ENCODE measurements around the gene CH25H. TPM values are rescaled to one million over a fixed set of nuclear protein-coding genes. Genes with fewer than 3 reads are reported as not detected.

CH25H gene
- total RNA-seq, 1 donor: 2.2 TPM

GRCh38 chr10:89219513-89220218, 12.5 kb upstream of the CH25H start:
- TF ChIP-seq CTCF (IDR thresholded peaks at IDR 0.05; ENCODE audit: insufficient read depth, low read length): no peak
- no peak for DNase-seq (ENCODE audit: low read depth)

DNA sequence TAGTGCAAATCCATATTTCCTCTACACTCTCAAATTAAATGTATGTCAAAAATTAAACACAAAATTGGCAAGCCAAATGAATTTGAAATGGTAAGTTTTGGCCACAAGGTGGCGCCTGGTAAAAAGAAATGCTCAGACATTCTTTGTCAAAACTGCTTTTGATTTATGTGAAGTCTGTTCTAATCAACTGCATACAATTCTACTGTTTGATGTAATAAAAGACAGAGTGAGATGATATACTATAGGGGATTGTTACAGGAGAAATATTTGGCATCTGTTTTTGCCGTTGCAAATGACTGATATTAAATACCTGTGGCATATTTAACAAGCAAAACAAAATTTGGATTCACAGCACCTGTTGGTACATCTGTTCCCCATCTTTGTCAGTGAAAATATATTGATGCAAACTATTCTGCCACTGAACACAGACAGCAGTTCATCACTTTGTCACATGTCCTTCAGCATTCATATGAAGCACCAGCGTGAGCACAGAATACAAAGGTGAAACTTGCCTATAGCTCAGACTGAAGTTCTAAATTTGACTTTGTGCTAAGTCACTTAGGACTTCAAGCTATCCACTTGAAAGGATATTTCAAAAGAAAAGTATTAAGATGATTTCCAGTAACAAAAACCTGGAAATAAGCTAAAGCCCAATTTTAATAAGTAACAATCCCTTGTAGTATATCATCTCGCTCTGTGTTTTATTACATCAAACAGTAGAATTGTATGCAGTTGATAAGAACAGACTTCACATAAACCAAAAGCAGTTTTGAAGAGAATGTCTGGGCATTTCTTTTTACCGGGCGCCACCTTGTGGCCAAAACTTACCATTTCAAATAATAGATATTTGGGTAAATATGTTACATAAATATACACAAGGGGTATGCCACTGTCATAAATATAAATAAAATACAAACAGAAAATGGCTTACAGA, 10.2 kb upstream of the CH25H start:
- H3K4me3 ChIP-seq (ENCODE audit: low read depth, low read length): no peak overlapping the region
- DNase-seq (ENCODE audit: low read depth): peak; percentile 83
- TF ChIP-seq CTCF (IDR thresholded peaks at IDR 0.05; ENCODE audit: insufficient read depth, low read length): peak; percentile 60

More at GRCh38 chr10:89219513-89220218, 12.5 kb upstream of the CH25H start:
- no peak overlapping the region for H3K4me3 ChIP-seq (ENCODE audit: low read depth, low read length)

DNA sequence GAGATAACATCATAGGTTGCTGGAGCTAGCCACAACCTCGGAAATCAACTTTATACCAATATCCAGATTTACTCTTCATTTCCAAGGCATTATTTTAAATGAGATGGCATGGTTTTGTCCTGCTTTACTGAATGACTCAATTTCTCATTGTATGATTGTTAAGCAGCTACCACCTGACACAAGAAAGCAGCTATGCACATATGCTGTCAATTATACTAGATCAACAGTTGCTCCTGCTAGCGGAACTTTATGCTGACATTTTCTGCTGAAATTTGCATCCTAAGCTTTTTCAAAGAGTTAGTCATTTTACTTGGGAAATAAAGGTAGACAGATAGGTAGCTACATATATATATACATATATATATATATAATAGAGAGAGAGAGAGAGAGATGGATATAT, 8.9 kb upstream of the CH25H start:
- TF ChIP-seq CTCF (IDR thresholded peaks at IDR 0.05; ENCODE audit: insufficient read depth, low read length): no peak
- no peak for DNase-seq (ENCODE audit: low read depth)
- H3K4me3 ChIP-seq (ENCODE audit: low read depth, low read length): no peak overlapping the region

DNA sequence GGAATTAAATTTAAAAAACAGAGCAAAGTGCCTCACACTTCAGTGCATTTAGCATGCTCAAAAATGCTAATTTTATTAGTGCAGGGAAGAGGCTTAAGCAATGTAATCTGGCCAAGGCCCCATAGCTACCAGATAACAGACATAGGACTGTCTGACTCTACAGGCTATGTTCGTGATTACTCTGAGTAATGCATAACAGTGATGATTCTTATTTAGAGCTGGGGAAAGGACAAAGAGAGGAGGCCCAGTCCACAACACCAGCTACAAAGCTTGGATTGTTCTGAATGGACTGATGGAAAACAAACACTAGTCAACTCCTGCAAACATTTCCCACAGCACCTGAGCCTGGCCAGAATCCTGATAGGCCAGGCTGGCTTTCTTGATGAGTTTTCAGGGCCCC, 8.4 kb upstream of the CH25H start:
- TF ChIP-seq CTCF (IDR thresholded peaks at IDR 0.05; ENCODE audit: insufficient read depth, low read length): no peak
- H3K4me3 ChIP-seq (ENCODE audit: low read depth, low read length): no peak overlapping the region
- DNase-seq (ENCODE audit: low read depth): peak; percentile 13

DNA sequence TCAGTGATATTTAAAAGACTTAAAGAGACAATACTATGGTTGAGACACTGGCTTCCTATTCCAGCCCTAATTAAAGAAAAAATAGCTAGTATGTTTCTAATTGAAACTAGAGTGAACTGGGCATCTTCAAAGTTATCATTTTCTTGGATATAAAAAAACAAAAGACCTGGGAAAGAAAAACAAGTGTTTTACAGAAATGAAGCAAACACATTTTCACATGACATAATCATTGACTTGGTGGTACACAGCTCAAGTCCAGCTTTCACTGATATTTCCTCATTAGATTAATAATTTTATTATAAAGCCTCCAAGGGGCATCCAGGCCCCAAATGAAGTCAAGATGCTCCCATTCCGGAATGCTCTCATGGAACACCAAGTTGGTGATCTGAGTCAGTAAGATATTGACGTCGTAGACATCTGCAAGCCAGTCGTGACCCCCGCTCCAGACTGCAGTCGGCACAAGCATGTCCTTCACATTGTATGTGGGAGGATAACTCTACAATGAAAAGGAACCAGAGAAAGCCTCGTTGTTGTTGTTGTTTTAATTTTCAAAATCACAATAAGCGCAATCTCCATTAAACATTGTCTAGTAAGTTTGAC, 7.5 kb upstream of the CH25H start:
- no peak overlapping the region for H3K4me3 ChIP-seq (ENCODE audit: low read depth, low read length)
- DNase-seq (ENCODE audit: low read depth): no peak
- no peak for TF ChIP-seq CTCF (IDR thresholded peaks at IDR 0.05; ENCODE audit: insufficient read depth, low read length)

- peak; percentile 55 for TF ChIP-seq CTCF (IDR thresholded peaks at IDR 0.05; ENCODE audit: insufficient read depth, low read length)
- peak; percentile 69 for DNase-seq (ENCODE audit: low read depth)
- H3K4me3 ChIP-seq (ENCODE audit: low read depth, low read length): no peak overlapping the region
Measured at GRCh38 chr10:89213191-89213808, 6.2 kb upstream of the CH25H start.
